K562 (cell line): ENCODE measurements around the gene COL5A1. TPM values are rescaled to one million over a fixed set of nuclear protein-coding genes. Genes with fewer than 3 reads are reported as not detected.

Experiments
- ATAC-seq: fragments of 200-7000 bp; cut with Tn5 transposase; 3 replicates; pipeline ENCODE4 v1.9.1; 2020; ENCODE audit warnings: moderate library complexity
- BruUV-seq: library from RNA; stranded (reverse); fragments of 400-500 nt; replicated peaks from 2 replicates; lab custom pipeline; 2021; lab: Mats Ljungman, UMichigan
- CTCF ChIA-PET: fragments of 300-600 bp; formaldehyde crosslinking; extraction: SDS; loops from one replicate; lab custom pipeline; 2021; ENCODE audit warnings: low intra/inter-chr PET ratio; lab: Yijun Ruan, JAX
- POLR2A ChIA-PET: fragments of 300-600, 350-650 bp; sonication (Branson Sonifier 250); formaldehyde crosslinking; extraction: SDS; loops from one replicate; lab custom pipeline; 2021; ENCODE audit warnings: antibody characterized with exemption, inconsistent platforms; lab: Yijun Ruan, JAX
- DNase-seq, 4 experiments: peaks; one replicate each; pipeline versions ENCODE4 v3.0.0 to v3.0.0-alpha.2; 2011 to 2018; ENCODE audit warnings: low spot score in 3 of 4, mixed read lengths in 3 of 4; ENCODE audit errors: extremely low read depth in 1 of 4
- FAIRE-seq: peaks from 2 replicates; lab custom pipeline; 2011; peaks lifted over from hg19 to GRCh38; lab: Jason Lieb, UNC
- H2AFZ ChIP-seq: 2 replicates; pipeline ENCODE4 v1.6.0; 2011; ENCODE audit warnings: low read depth, low read length, control low read depth, inconsistent platforms
- H3K27ac ChIP-seq: fragments of 200-600 bp; 3 replicates; pipeline ENCODE4 v1.8.0; 2011; ENCODE audit warnings: low read depth, mild to moderate bottlenecking, control low read depth, inconsistent platforms, low read length, moderate library complexity, mixed read lengths; ENCODE audit errors: extremely low read depth
- H3K27me3 ChIP-seq, 2 experiments: fragments of 300-600 bp in 1 of 2; 2 replicates in 1 of 2; 3 replicates in 1 of 2; pipeline versions ENCODE4 v1.6.0 to v1.8.0; 2011; ENCODE audit warnings: inconsistent platforms in 2 of 2, low read length in 2 of 2, mild to moderate bottlenecking in 1 of 2, mixed read lengths in 1 of 2, moderate library complexity in 1 of 2; ENCODE audit not compliant: control insufficient read depth in 2 of 2, insufficient read depth in 2 of 2
- H3K36me3 ChIP-seq: fragments of 300-600 bp; 3 replicates; pipeline ENCODE4 v1.8.0; 2011; ENCODE audit warnings: mild to moderate bottlenecking, low read length, inconsistent platforms; ENCODE audit not compliant: control insufficient read depth, insufficient read depth
- H3K4me1 ChIP-seq, 2 experiments: fragments of 200-600 bp in 1 of 2; replicated peaks in 1 of 2; 2 replicates in 1 of 2; 3 replicates in 1 of 2; pipeline versions ENCODE4 v1.5.1 to v1.8.0; 2011; ENCODE audit warnings: inconsistent platforms in 2 of 2, low read length in 2 of 2, mild to moderate bottlenecking in 1 of 2, mixed read lengths in 1 of 2, moderate library complexity in 1 of 2; ENCODE audit not compliant: control insufficient read depth in 2 of 2, insufficient read depth in 2 of 2
- H3K4me2 ChIP-seq: 2 replicates; pipeline ENCODE4 v1.6.1; 2011; ENCODE audit warnings: low read length, control low read depth, inconsistent platforms, mixed read lengths; ENCODE audit not compliant: insufficient read depth
- H3K4me3 ChIP-seq: fragments of 200-600 bp; sonication (generic), shearing (Covaris generic); 2 replicates; pipeline ENCODE4 v1.5.1; 2016; ENCODE audit warnings: control low read depth, inconsistent platforms
- H3K79me2 ChIP-seq: fragments of 200-600 bp; 3 replicates; pipeline ENCODE4 v1.8.0; 2011; ENCODE audit warnings: low read length, inconsistent platforms; ENCODE audit not compliant: control insufficient read depth, insufficient read depth
- H3K9ac ChIP-seq, 2 experiments: 2 replicates each; pipeline versions ENCODE4 v1.6.0 to v1.6.1; 2011; ENCODE audit warnings: low read depth in 2 of 2, low read length in 2 of 2, control low read depth in 1 of 2, inconsistent platforms in 1 of 2, mild to moderate bottlenecking in 1 of 2, mixed read lengths in 1 of 2; ENCODE audit not compliant: insufficient read depth in 1 of 2
- H3K9me1 ChIP-seq: one replicate; pipeline ENCODE4 v1.6.0; 2011; ENCODE audit warnings: inconsistent platforms, mild to moderate bottlenecking, low read length, moderate library complexity; ENCODE audit not compliant: control insufficient read depth, insufficient read depth
- H3K9me3 ChIP-seq: replicated peaks from 2 replicates; pipeline ENCODE4 v1.5.1; 2011; ENCODE audit warnings: low read depth, low read length, inconsistent platforms; ENCODE audit not compliant: control insufficient read depth, insufficient read depth
- H4K20me1 ChIP-seq: replicated peaks from 2 replicates; pipeline ENCODE4 v1.6.1; 2011; ENCODE audit warnings: low read length, inconsistent platforms, mixed read lengths; ENCODE audit not compliant: control insufficient read depth, insufficient read depth
- NCOR1 ChIP-seq: fragments of 450-650 bp; IDR thresholded peaks from 2 replicates; pipeline ENCODE4 v1.6.1; 2016; ENCODE audit warnings: mild to moderate bottlenecking, moderate library complexity
- PHF8 ChIP-seq: fragments of 200-600 bp; sonication (generic); IDR thresholded peaks from 2 replicates; pipeline ENCODE4 v1.6.1; 2012; ENCODE audit warnings: mixed run types, mild to moderate bottlenecking, inconsistent platforms, low read length, moderate library complexity, borderline replicate concordance
- PRMT5 ChIP-seq: sonication (generic); formaldehyde crosslinking; IDR thresholded peaks from 2 replicates; pipeline ENCODE4 v1.5.0; 2020; ENCODE audit warnings: missing genetic modification reagents
- RAD21 ChIP-seq, 2 experiments: fragments of 250-450 bp in 1 of 2; fragments of 450-650 bp in 1 of 2; sonication (Bioruptor Pico) in 1 of 2; formaldehyde crosslinking in 1 of 2; IDR thresholded peaks in 1 of 2; conservative IDR thresholded peaks in 1 of 2; 2 replicates each; pipeline versions ENCODE4 v1.4.0 to v1.8.0; 2020 to 2022; ENCODE audit warnings: mild to moderate bottlenecking in 2 of 2, moderate library complexity in 1 of 2
- SOX6 ChIP-seq: fragments of 450-650 bp; IDR thresholded peaks from 2 replicates; pipeline ENCODE4 v1.6.1; 2014; ENCODE audit warnings: mild to moderate bottlenecking
- WGBS: fragments of 100-300 bp; shearing (Covaris generic); methylation state at CpG from one replicate; pipeline ENCODE4 v1.1.6; 2016; ENCODE audit warnings: low coverage, mixed read lengths; ENCODE audit not compliant: insufficient coverage; ENCODE audit errors: missing lambda C conversion rate; 5-methylcytosine and 5-hydroxymethylcytosine counted together
- in situ Hi-C: fragments of 300-500 bp; cut with MboI; formaldehyde crosslinking; loops from 4 replicates; pipeline ENCODE4 v1.15.0; 2018; ENCODE audit warnings: inconsistent platforms, mixed read lengths
- intact Hi-C: fragments of 100-400 bp; cut with micrococcal nuclease; formaldehyde crosslinking; loops from 2 replicates; pipeline ENCODE4 v1.14.2; 2022
- polyA plus RNA-seq, 8 experiments: library from polyadenylated mRNA; depleted of rRNA in 4 of 8; stranded (reverse) in 5 of 8; unstranded in 3 of 8; fragments of >200 nt; fragmentation: Nextera tagmentation in 2 of 8; fragmentation: Illumina TruSeq in 1 of 8; extraction: Ambion mirVana in 2 of 8; extraction: Trizol in 1 of 8; gene quantifications; 2 replicates each; pipeline versions ENCODE4 v1.2.1 to v1.2.3, GENCODE V29; 2011 to 2014; ENCODE audit warnings: inconsistent platforms in 1 of 8, missing spikeins in 1 of 8
- total RNA-seq, 7 experiments: library from RNA; depleted of rRNA in 6 of 7; stranded (reverse); fragments of >200 nt in 6 of 7; fragmentation: Illumina TruSeq in 2 of 7; extraction: Trizol in 2 of 7; gene quantifications; 2 replicates each; pipeline versions ENCODE4 v1.2.1 to v1.2.3, GENCODE V29; 2011 to 2021; ENCODE audit warnings: low replicate concordance in 1 of 7
- TF ChIP-seq, protein P1 (sequence below), 2 experiments: fragments of 450-650 bp in 1 of 2; sonication (generic) in 1 of 2; formaldehyde crosslinking in 1 of 2; IDR thresholded peaks in 1 of 2; conservative IDR thresholded peaks in 1 of 2; 2 replicates each; pipeline versions ENCODE4 v1.6.1 to v1.8.1; 2016 to 2023; ENCODE audit warnings: mild to moderate bottlenecking in 2 of 2, moderate library complexity in 2 of 2, inconsistent platforms in 1 of 2, missing genetic modification reagents in 1 of 2
- TF ChIP-seq, protein P2 (sequence below), 2 experiments: IDR thresholded peaks in 1 of 2; conservative IDR thresholded peaks in 1 of 2; 2 replicates each; pipeline ENCODE4 v1.6.1; 2016; ENCODE audit warnings: low read depth in 2 of 2, mild to moderate bottlenecking in 1 of 2, missing compliant biosample characterization in 1 of 2, missing genetic modification characterization in 1 of 2, moderate library complexity in 1 of 2
- TF ChIP-seq, protein P3 (sequence below), 2 experiments: fragments of 450-650 bp; formaldehyde crosslinking in 1 of 2; IDR thresholded peaks; 2 replicates each; pipeline versions ENCODE4 v1.4.0 to v1.6.1; 2014 to 2020; ENCODE audit warnings: mild to moderate bottlenecking in 2 of 2, borderline replicate concordance in 1 of 2, low read depth in 1 of 2

The COL5A1 gene
- total and polyA plus RNA-seq, 9 of the 15 experiments (the other 6 are each of a cell fraction or from before 2014, with no cell fraction given) = under 0.01 to 0.13 (median 0.04) TPM; not detected in 6

DNA sequence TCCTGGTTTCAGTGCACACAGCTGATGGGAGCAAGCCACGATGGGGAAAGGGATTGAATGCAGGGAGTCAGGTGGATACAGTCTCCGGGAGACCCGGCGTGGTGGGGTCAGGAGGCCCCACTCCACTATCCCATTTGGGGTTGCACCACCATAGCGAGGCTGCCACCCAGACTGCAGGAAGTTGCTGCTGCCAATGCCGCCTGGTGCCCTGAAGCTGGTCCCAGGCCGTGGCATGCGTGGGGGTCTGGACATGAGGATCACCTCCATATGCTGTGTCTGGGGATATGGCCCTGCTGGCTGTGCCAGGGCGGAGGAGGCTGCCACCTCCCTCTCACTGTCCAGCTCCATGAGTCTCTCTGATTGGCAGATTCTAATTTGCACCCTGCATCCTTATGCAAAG is 45.3 kb downstream of the COL5A1 start:
- in situ Hi-C loops = no loop called here
- ATAC-seq (no peak), FAIRE-seq (no peak), DNase-seq (no peak)
- no peak overlapping the region for H3K4me2 ChIP-seq
- H3K4me3 ChIP-seq = no peak overlapping the region
- H2AFZ ChIP-seq = no peak overlapping the region
- H3K4me1 ChIP-seq = no peaks in the 10 kb centered on the region
- no peaks in the 10 kb centered on the region for H3K9me1 ChIP-seq
- H3K36me3 ChIP-seq = no peaks in the 10 kb centered on the region
- no peaks in the 10 kb centered on the region for H3K79me2 ChIP-seq
- CTCF ChIA-PET = no interaction called here
- no peak overlapping the region for H3K27ac ChIP-seq
- no peak overlapping the region for H3K9ac ChIP-seq
- POLR2A ChIA-PET = no interaction called here
- H3K27me3 ChIP-seq = peaks cover 0 to 40% of the 10 kb centered on the region in 2 experiments; a peak in 2 of 5 replicates
- WGBS = 0% methylated on average over 9 of the region's 9 CpGs
- intact Hi-C loops = no loop called here
- H4K20me1 ChIP-seq = no peaks in the 10 kb centered on the region; the same call in 1 of the 2 replicates
- H3K9me3 ChIP-seq = no peaks in the 10 kb centered on the region
- BruUV-seq = no TSS peak
- TF ChIP-seq PRMT5 (CRISPR knock-in tag) (no peak), SOX6 (no peak), RAD21 (CRISPR knock-in tag; conservative IDR thresholded peaks at IDR 0.05 in 1 of 2, IDR thresholded peaks at IDR 0.05 in 1 of 2) (no peak), NCOR1 (no peak), PHF8 (no peak)
- TF ChIP-seq, protein P1, sequence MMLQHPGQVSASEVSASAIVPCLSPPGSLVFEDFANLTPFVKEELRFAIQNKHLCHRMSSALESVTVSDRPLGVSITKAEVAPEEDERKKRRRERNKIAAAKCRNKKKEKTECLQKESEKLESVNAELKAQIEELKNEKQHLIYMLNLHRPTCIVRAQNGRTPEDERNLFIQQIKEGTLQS (IDR thresholded peaks at IDR 0.05) = no peak
- TF ChIP-seq, protein P1 (CRISPR knock-in tag; conservative IDR thresholded peaks at IDR 0.05) = no peak
- TF ChIP-seq, protein P2, sequence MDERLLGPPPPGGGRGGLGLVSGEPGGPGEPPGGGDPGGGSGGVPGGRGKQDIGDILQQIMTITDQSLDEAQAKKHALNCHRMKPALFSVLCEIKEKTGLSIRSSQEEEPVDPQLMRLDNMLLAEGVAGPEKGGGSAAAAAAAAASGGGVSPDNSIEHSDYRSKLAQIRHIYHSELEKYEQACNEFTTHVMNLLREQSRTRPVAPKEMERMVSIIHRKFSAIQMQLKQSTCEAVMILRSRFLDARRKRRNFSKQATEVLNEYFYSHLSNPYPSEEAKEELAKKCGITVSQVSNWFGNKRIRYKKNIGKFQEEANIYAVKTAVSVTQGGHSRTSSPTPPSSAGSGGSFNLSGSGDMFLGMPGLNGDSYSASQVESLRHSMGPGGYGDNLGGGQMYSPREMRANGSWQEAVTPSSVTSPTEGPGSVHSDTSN (CRISPR knock-in tag; IDR thresholded peaks at IDR 0.05; ENCODE audit: low read depth) = no peak
- TF ChIP-seq, protein P2 (tag; conservative IDR thresholded peaks at IDR 0.05; ENCODE audit: low read depth) = no peak
- TF ChIP-seq, protein P3, sequence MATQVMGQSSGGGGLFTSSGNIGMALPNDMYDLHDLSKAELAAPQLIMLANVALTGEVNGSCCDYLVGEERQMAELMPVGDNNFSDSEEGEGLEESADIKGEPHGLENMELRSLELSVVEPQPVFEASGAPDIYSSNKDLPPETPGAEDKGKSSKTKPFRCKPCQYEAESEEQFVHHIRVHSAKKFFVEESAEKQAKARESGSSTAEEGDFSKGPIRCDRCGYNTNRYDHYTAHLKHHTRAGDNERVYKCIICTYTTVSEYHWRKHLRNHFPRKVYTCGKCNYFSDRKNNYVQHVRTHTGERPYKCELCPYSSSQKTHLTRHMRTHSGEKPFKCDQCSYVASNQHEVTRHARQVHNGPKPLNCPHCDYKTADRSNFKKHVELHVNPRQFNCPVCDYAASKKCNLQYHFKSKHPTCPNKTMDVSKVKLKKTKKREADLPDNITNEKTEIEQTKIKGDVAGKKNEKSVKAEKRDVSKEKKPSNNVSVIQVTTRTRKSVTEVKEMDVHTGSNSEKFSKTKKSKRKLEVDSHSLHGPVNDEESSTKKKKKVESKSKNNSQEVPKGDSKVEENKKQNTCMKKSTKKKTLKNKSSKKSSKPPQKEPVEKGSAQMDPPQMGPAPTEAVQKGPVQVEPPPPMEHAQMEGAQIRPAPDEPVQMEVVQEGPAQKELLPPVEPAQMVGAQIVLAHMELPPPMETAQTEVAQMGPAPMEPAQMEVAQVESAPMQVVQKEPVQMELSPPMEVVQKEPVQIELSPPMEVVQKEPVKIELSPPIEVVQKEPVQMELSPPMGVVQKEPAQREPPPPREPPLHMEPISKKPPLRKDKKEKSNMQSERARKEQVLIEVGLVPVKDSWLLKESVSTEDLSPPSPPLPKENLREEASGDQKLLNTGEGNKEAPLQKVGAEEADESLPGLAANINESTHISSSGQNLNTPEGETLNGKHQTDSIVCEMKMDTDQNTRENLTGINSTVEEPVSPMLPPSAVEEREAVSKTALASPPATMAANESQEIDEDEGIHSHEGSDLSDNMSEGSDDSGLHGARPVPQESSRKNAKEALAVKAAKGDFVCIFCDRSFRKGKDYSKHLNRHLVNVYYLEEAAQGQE (IDR thresholded peaks at IDR 0.05; ENCODE audit: borderline replicate concordance) = no peak
- TF ChIP-seq, protein P3 (CRISPR knock-in tag; IDR thresholded peaks at IDR 0.05; ENCODE audit: low read depth) = no peak
